SK-N-SH treated with all-trans-retinoic acid at 6 μM for 48 hours (cell line): ENCODE measurements around the gene SRRM2.

Experiments used
- ATAC-seq: fragments of 200-7000 bp; cut with Tn5 transposase; 3 replicates; pipeline ENCODE4 v1.9.1; 2020; ENCODE audit warnings: mild to moderate bottlenecking, moderate library complexity
- ARNTL ChIP-seq: fragments of 450-650 bp; formaldehyde crosslinking; IDR thresholded peaks from 2 replicates; pipeline ENCODE4 v1.5.0; 2020; ENCODE audit warnings: low read depth, mild to moderate bottlenecking, moderate library complexity, borderline replicate concordance
- BACH2 ChIP-seq: fragments of 250-450 bp; sonication (Bioruptor Pico); IDR thresholded peaks from 2 replicates; pipeline ENCODE4 v1.9.0; 2021; ENCODE audit warnings: mild to moderate bottlenecking, borderline replicate concordance
- CREB5 ChIP-seq: fragments of 250-450 bp; sonication (Bioruptor Pico); IDR thresholded peaks from 2 replicates; pipeline ENCODE4 v1.5.1; 2020; ENCODE audit warnings: low read depth, mild to moderate bottlenecking, moderate library complexity
- CSDC2 ChIP-seq: fragments of 250-450 bp; sonication (Bioruptor Pico); IDR thresholded peaks from 2 replicates; pipeline ENCODE4 v1.5.0; 2020; ENCODE audit warnings: mild to moderate bottlenecking, moderate library complexity
- CSRNP3 ChIP-seq: fragments of 250-450 bp; sonication (Bioruptor Pico); IDR thresholded peaks from 2 replicates; pipeline ENCODE4 v1.5.1; 2021; ENCODE audit warnings: mild to moderate bottlenecking, moderate library complexity
- ESRRG ChIP-seq: fragments of 250-450 bp; sonication (Bioruptor Pico); IDR thresholded peaks from 2 replicates; pipeline ENCODE4 v1.6.1; 2021; ENCODE audit warnings: mild to moderate bottlenecking
- GLIS3 ChIP-seq: fragments of 250-450 bp; sonication (Bioruptor Pico); IDR thresholded peaks from 2 replicates; pipeline ENCODE4 v1.5.0; 2020; ENCODE audit warnings: mild to moderate bottlenecking, moderate library complexity
- ISL1 ChIP-seq: fragments of 250-450 bp; sonication (Bioruptor Pico); IDR thresholded peaks from 2 replicates; pipeline ENCODE4 v2.1.2; 2022; ENCODE audit warnings: mild to moderate bottlenecking, moderate library complexity
- OSR1 ChIP-seq: fragments of 250-450 bp; sonication (Bioruptor Pico); IDR thresholded peaks from 2 replicates; pipeline ENCODE4 v1.8.0; 2022; ENCODE audit warnings: moderate library complexity, mild to moderate bottlenecking, inconsistent platforms
- POU6F1 ChIP-seq: fragments of 250-450 bp; sonication (Bioruptor Pico); IDR thresholded peaks from 2 replicates; pipeline ENCODE4 v1.8.0; 2021; ENCODE audit warnings: low read depth, mild to moderate bottlenecking, moderate library complexity, borderline replicate concordance
- PPARA ChIP-seq: fragments of 250-450 bp; sonication (Bioruptor Pico); IDR thresholded peaks from 2 replicates; pipeline ENCODE4 v1.5.0; 2020; ENCODE audit warnings: mild to moderate bottlenecking, borderline replicate concordance
- RARB ChIP-seq: fragments of 250-450 bp; sonication (Bioruptor Pico); IDR thresholded peaks from 2 replicates; pipeline ENCODE4 v1.8.0; 2021; ENCODE audit warnings: mild to moderate bottlenecking, moderate library complexity
- SNAI2 ChIP-seq: fragments of 250-450 bp; sonication (Bioruptor Pico); IDR thresholded peaks from 2 replicates; pipeline ENCODE4 v1.5.0; 2020; ENCODE audit warnings: mild to moderate bottlenecking, moderate library complexity
- TCF4 ChIP-seq: fragments of 250-450 bp; sonication (Bioruptor Pico); IDR thresholded peaks from 2 replicates; pipeline ENCODE4 v1.8.0; 2021; ENCODE audit warnings: mild to moderate bottlenecking, moderate library complexity, borderline replicate concordance
- TOX ChIP-seq: fragments of 250-450 bp; sonication (Bioruptor Pico); IDR thresholded peaks from 2 replicates; pipeline ENCODE4 v1.8.0; 2021; ENCODE audit warnings: mild to moderate bottlenecking, moderate library complexity, borderline replicate concordance
- TSHZ2 ChIP-seq: fragments of 250-450 bp; sonication (Bioruptor Pico); IDR thresholded peaks from 2 replicates; pipeline ENCODE4 v1.5.0; 2020; ENCODE audit warnings: mild to moderate bottlenecking, moderate library complexity
- ZFP30 ChIP-seq: fragments of 450-650 bp; formaldehyde crosslinking; IDR thresholded peaks from 2 replicates; pipeline ENCODE4 v1.5.0; 2022; ENCODE audit warnings: mild to moderate bottlenecking, moderate library complexity
- ZNF565 ChIP-seq: fragments of 450-650 bp; formaldehyde crosslinking; conservative IDR thresholded peaks from 2 replicates; pipeline ENCODE4 v1.5.0; 2020; ENCODE audit warnings: low read depth, mild to moderate bottlenecking, moderate library complexity
- ZNF70 ChIP-seq: fragments of 450-650 bp; formaldehyde crosslinking; IDR thresholded peaks from 2 replicates; pipeline ENCODE4 v1.5.0; 2020; ENCODE audit warnings: mild to moderate bottlenecking, moderate library complexity
- ZNF8 ChIP-seq: fragments of 450-650 bp; formaldehyde crosslinking; IDR thresholded peaks from 2 replicates; pipeline ENCODE4 v1.5.0; 2020; ENCODE audit warnings: mild to moderate bottlenecking, moderate library complexity

The SRRM2 gene

GRCh38 chr16:2816751-2817339 is 64.4 kb downstream of the SRRM2 start, which contains the start of gene PRSS21:
Gene PRSS21 (plus strand): TSS chr16:2817237. CDS start chr16:2817269, 32 bp downstream.
- TF ChIP-seq ZFP30 (CRISPR knock-in tag): no peak
- no peak for TF ChIP-seq SNAI2
- no peak for TF ChIP-seq CSDC2 (CRISPR knock-in tag)
- TF ChIP-seq CREB5: no peak
- TF ChIP-seq BACH2 (CRISPR knock-in tag): no peak
- no peak for TF ChIP-seq ZNF565 (CRISPR knock-in tag)
- no peak for TF ChIP-seq POU6F1 (CRISPR knock-in tag)
- no peak for TF ChIP-seq GLIS3 (CRISPR knock-in tag)
- TF ChIP-seq ESRRG (CRISPR knock-in tag): no peak
- no peak for TF ChIP-seq PPARA
- TF ChIP-seq TSHZ2 (CRISPR knock-in tag): no peak
- TF ChIP-seq TCF4 (CRISPR knock-in tag): no peak
- TF ChIP-seq ZNF8: no peak
- no peak for TF ChIP-seq CSRNP3
- no peak for TF ChIP-seq ARNTL (CRISPR knock-in tag)
- TF ChIP-seq TOX (CRISPR knock-in tag): no peak
- no peak for TF ChIP-seq OSR1 (CRISPR knock-in tag)
- TF ChIP-seq ZNF70: no peak
- TF ChIP-seq ISL1 (CRISPR knock-in tag): no peak
- no peak for TF ChIP-seq RARB
- ATAC-seq: no peak

- TF ChIP-seq CSRNP3 (no peak), ARNTL (CRISPR knock-in tag) (no peak), ESRRG (CRISPR knock-in tag) (no peak), TCF4 (CRISPR knock-in tag) (no peak), BACH2 (CRISPR knock-in tag) (no peak), CREB5 (no peak), TOX (CRISPR knock-in tag) (no peak), CSDC2 (CRISPR knock-in tag) (no peak)
- no peak for ATAC-seq
These were observed 65.2 kb downstream of the SRRM2 start for GRCh38 chr16:2817340-2818271.
